ENCODE measurements around the gene LRRC75A. TPM values are rescaled to one million over a fixed set of nuclear protein-coding genes. Genes with fewer than 3 reads are reported as not detected.

The LRRC75A gene
- total RNA-seq, 3 donors from 2014 or later (not counting 1 experiment from before 2014, with no cell fraction given), result 2.6 to 3.0 (median 3.0) TPM

- intact Hi-C loops (cut with micrococcal nuclease), result no loop called here
- no peak for DNase-seq
- no peaks in the 10 kb centered on the region for H3K36me3 ChIP-seq (ENCODE audit: control insufficient read depth, insufficient read depth, low read length)
- no peak overlapping the region for H3K4me3 ChIP-seq (ENCODE audit: low read length)
- Mint-ChIP-seq H3K4me3 (no peak overlapping the region), H3K4me1 (peaks cover 6 to 7% of the 10 kb centered on the region in 2 donors), H3K36me3 (no peaks in the 10 kb centered on the region), H3K27me3 (ENCODE audit: low read depth in 2 of 2) (peaks cover 24 to 30% of the 10 kb centered on the region in 2 donors), H3K9me3 (no peaks in the 10 kb centered on the region), H3K27ac (no peak overlapping the region)
- peaks cover 7% of the 10 kb centered on the region for H3K4me1 ChIP-seq (ENCODE audit: control insufficient read depth, insufficient read depth, low read length)
- TF ChIP-seq, protein P1, sequence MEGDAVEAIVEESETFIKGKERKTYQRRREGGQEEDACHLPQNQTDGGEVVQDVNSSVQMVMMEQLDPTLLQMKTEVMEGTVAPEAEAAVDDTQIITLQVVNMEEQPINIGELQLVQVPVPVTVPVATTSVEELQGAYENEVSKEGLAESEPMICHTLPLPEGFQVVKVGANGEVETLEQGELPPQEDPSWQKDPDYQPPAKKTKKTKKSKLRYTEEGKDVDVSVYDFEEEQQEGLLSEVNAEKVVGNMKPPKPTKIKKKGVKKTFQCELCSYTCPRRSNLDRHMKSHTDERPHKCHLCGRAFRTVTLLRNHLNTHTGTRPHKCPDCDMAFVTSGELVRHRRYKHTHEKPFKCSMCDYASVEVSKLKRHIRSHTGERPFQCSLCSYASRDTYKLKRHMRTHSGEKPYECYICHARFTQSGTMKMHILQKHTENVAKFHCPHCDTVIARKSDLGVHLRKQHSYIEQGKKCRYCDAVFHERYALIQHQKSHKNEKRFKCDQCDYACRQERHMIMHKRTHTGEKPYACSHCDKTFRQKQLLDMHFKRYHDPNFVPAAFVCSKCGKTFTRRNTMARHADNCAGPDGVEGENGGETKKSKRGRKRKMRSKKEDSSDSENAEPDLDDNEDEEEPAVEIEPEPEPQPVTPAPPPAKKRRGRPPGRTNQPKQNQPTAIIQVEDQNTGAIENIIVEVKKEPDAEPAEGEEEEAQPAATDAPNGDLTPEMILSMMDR (IDR thresholded peaks at IDR 0.05), result no peak
- H3K27ac ChIP-seq (ENCODE audit: low read length), result no peak overlapping the region
- no peaks in the 10 kb centered on the region for H3K9me3 ChIP-seq (ENCODE audit: control insufficient read depth, insufficient read depth, low read length)
- H3K27me3 ChIP-seq (ENCODE audit: control insufficient read depth, insufficient read depth, low read length), result no peaks in the 10 kb centered on the region
- ATAC-seq, result no peak
Observed at GRCh38 chr17:16519021-16519420, 27.0 kb upstream of the LRRC75A start.

DNA sequence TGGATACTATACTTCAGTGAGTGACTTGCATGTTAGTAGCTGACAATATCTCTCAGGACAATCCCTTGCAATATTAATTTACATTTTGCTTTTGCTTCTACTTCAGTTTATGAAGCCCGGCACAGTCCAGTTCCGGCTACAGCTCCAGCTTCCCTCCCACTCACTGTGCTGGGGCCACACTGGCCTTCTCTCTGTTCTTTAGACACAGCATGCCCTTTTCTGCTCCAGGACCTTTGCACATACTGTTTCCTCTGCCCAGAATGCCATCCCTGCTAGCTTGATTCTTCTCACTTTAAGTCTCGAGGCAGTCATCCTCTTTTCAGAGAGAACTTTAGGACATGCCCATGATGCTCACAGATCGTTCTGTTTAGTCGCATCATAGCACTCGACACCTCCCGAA lies 25.5 kb upstream of the LRRC75A start:
- Histone ChIP-seq H3K36me3 (ENCODE audit: control insufficient read depth, insufficient read depth, low read length) (no peaks in the 10 kb centered on the region), H3K27me3 (ENCODE audit: control insufficient read depth, insufficient read depth, low read length) (no peaks in the 10 kb centered on the region), H3K4me3 (ENCODE audit: low read length) (no peak overlapping the region), H3K4me1 (ENCODE audit: control insufficient read depth, insufficient read depth, low read length) (peaks cover 7% of the 10 kb centered on the region), H3K27ac (ENCODE audit: low read length) (no peak overlapping the region), H3K9me3 (ENCODE audit: control insufficient read depth, insufficient read depth, low read length) (no peaks in the 10 kb centered on the region)
- DNase-seq (no peak), ATAC-seq (no peak)
- Mint-ChIP-seq H3K9me3 (no peaks in the 10 kb centered on the region), H3K4me1 (peaks cover 6 to 7% of the 10 kb centered on the region in 2 donors), H3K36me3 (no peaks in the 10 kb centered on the region), H3K27ac (no peak overlapping the region), H3K27me3 (ENCODE audit: low read depth in 2 of 2) (peaks cover 33 to 37% of the 10 kb centered on the region in 2 donors), H3K4me3 (no peak overlapping the region)
- 87% methylated on average over 7 of the region's 7 CpGs for WGBS (ENCODE audit: insufficient coverage)
- TF ChIP-seq, protein P1 (IDR thresholded peaks at IDR 0.05), result no peak
- intact Hi-C loops (cut with micrococcal nuclease), result no loop called here

DNA sequence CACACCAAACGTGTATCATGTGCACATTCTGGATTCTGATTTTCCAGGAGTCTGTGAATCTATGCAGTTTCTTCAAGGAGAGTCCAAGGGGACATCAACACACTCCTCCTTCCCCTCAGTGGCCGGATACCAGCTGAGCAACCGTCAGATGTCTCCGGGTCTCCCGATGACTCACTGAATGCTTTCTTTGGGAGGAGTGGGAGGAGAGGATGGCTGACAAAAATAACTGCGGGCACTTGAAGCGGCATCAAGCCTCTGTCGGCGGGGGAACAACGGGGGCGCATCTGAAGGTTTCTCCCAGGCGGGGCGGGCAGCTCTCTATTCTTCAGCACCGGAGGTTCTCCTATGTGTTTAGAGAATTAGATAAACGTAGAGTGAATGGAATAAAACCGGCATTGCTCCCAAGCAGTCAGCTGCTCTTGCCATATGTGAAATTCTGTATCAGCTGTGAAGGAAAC lies 24.6 kb upstream of the LRRC75A start:
- intact Hi-C loops (cut with micrococcal nuclease), result no loop called here
- H3K9me3 ChIP-seq (ENCODE audit: control insufficient read depth, insufficient read depth, low read length), result no peaks in the 10 kb centered on the region
- TF ChIP-seq, protein P1 (IDR thresholded peaks at IDR 0.05), result no peak
- ATAC-seq, result no peak
- Mint-ChIP-seq H3K27me3 (ENCODE audit: low read depth in 2 of 2) (peaks cover 33 to 37% of the 10 kb centered on the region in 2 donors), H3K9me3 (no peaks in the 10 kb centered on the region), H3K4me3 (no peak overlapping the region), H3K4me1 (peaks cover 6 to 14% of the 10 kb centered on the region in 2 donors), H3K36me3 (no peaks in the 10 kb centered on the region), H3K27ac (no peak overlapping the region)
- H3K4me1 ChIP-seq (ENCODE audit: control insufficient read depth, insufficient read depth, low read length), result peaks cover 12% of the 10 kb centered on the region
- DNase-seq, result no peak
- H3K27ac ChIP-seq (ENCODE audit: low read length), result no peak overlapping the region
- no peaks in the 10 kb centered on the region for H3K36me3 ChIP-seq (ENCODE audit: control insufficient read depth, insufficient read depth, low read length)
- WGBS (ENCODE audit: insufficient coverage), result 55% methylated on average over 15 of the region's 16 CpGs
- no peaks in the 10 kb centered on the region for H3K27me3 ChIP-seq (ENCODE audit: control insufficient read depth, insufficient read depth, low read length)
- H3K4me3 ChIP-seq (ENCODE audit: low read length), result no peak overlapping the region

- Histone ChIP-seq H3K36me3 (ENCODE audit: control insufficient read depth, insufficient read depth, low read length) (no peaks in the 10 kb centered on the region), H3K27me3 (ENCODE audit: control insufficient read depth, insufficient read depth, low read length) (no peaks in the 10 kb centered on the region), H3K27ac (ENCODE audit: low read length) (no peak overlapping the region), H3K4me1 (ENCODE audit: control insufficient read depth, insufficient read depth, low read length) (peaks cover 11% of the 10 kb centered on the region), H3K4me3 (ENCODE audit: low read length) (no peak overlapping the region), H3K9me3 (ENCODE audit: control insufficient read depth, insufficient read depth, low read length) (no peaks in the 10 kb centered on the region)
- Mint-ChIP-seq H3K4me3 (no peak overlapping the region), H3K36me3 (no peaks in the 10 kb centered on the region), H3K27ac (no peak overlapping the region), H3K4me1 (peaks cover under 1 to 8% of the 10 kb centered on the region in 2 donors), H3K27me3 (ENCODE audit: low read depth in 2 of 2) (peaks cover 33% of the 10 kb centered on the region in 2 donors), H3K9me3 (no peaks in the 10 kb centered on the region)
- ATAC-seq (no peak), DNase-seq (no peak)
- WGBS (ENCODE audit: insufficient coverage), result 73% methylated on average over 4 of the region's 4 CpGs
- TF ChIP-seq, protein P1 (IDR thresholded peaks at IDR 0.05), result no peak
- intact Hi-C loops (cut with micrococcal nuclease), result no loop called here
Observed at GRCh38 chr17:16515933-16516332, 23.9 kb upstream of the LRRC75A start.
